Measurements from ENCODE around the gene UNG. TPM values are rescaled to one million over a fixed set of nuclear protein-coding genes. Genes with fewer than 3 reads are reported as not detected.
"Not testable (repeated sequence)": the region's sequence is repeated elsewhere in the genome, so short reads cannot be mapped to it uniquely, and the experiment has no call there.

The UNG gene
- total RNA-seq, 1 donor from 2014 or later = 18.1 TPM

DNA sequence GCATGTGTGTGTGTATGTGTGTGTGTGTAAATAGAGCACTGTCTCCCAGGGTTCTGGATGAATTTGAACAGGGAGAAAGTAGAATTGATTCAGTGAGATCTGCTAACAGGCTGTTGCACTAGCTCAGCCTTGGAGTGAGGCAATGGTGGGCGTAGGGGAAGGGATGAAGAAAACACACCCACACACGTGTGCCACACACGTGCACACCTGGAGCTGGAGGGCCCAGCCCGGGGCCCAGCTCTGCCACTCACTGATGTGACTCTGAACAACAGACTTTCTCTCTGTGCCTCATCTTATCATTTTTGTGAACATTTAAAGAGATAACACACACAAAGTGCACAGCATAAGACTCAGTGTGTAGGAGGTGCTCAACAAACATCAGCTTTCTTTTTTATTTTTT, 23.2 kb downstream of the UNG start:
- DNase-seq (ENCODE audit: low spot score) = no peak

GRCh38 chr12:109121346-109121880, 24.0 kb downstream of the UNG start:
- DNase-seq (ENCODE audit: low spot score) = no peak

- DNase-seq (ENCODE audit: low spot score) = no peak
Observed at GRCh38 chr12:109124878-109125648, 27.7 kb downstream of the UNG start.

- DNase-seq (ENCODE audit: low spot score) = no peak
Observed at GRCh38 chr12:109125791-109126190, 28.4 kb downstream of the UNG start.

- DNase-seq (ENCODE audit: low spot score) = peak; percentile 51
Observed at GRCh38 chr12:109126784-109127183, 29.4 kb downstream of the UNG start.

DNA sequence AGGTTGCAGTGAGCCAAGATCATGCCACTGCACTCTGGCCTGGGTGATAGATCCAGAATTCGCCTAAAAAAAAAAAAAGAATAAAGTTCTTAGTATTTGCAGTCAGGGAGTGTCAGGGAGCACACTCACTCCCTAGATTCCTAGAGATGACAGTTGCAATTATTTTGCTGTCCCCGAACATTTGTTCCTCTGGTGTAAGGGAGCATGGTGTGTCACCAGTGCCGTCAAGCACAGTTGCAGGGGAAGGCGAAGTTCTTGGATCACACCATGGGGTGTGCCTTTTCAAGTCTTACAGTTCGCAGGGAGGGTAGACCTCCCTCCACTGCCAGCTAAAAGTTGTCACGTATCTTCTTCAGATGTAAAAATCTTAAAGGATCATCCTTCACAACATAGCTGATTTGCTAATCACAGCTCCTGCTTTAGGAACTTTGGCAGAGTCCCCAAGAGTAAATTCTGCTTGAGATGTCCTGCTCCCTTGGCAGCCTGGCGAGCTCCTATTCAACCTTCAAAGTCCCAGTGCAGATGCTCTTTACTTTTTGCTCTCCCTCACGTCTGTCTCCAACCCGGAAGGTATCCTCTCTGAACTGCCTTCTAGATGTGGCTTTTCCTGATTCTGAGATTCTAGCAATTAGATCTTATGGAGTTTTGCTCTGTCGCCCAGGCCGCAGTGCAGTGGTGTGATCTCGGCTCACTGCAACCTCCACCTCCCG, 30.3 kb downstream of the UNG start:
- DNase-seq (ENCODE audit: low spot score) = no peak

GRCh38 chr12:109130297-109131153, 33.1 kb downstream of the UNG start:
- DNase-seq (ENCODE audit: low spot score) = no peak

DNA sequence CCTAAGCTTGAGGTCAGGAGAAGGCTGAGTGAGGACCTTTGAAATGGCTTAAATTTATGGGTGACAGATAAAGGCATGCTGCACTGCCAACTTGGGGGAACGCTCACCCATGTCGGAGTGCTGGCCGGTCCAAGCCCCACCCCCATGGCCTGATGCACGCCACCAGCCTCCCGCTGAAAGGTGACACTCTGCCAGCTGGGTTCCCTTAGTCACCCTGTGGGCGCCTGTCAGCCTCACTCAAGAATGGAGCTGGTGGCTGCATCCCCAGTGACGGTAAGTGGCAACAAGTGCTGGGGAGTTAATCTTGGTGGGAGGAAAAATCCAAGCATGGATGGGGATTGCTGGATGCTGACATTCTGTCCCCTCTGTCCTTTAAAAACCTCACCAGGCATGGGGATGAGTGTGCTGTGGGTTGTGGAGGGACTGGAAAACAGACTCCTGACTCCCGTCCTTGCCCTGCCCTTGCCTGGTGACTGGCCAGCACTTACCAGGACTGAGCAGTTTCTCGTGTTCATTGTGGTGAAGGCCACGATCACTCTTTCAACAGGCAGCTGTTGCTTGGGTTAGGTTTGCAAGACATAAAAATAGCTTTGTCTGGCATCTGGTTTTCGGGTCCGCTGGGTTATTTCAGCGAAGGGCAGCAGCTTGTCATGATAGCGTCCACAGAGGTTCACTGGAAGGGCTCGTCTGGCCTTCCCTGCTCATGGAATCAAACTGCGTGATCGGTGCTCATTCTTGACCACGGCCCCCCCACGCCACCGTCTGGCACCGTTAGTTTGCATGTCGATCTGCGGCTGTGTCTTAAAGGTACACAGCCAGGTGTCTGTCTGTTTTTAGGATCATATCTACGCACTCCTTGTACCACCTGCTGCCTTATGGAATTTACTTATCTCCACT, 34.0 kb downstream of the UNG start:
- no peak for DNase-seq (ENCODE audit: low spot score)

GRCh38 chr12:109134186-109134917, 37.0 kb downstream of the UNG start:
- DNase-seq (ENCODE audit: low spot score) = no peak

GRCh38 chr12:109137055-109137454, 39.7 kb downstream of the UNG start:
- no peak for DNase-seq (ENCODE audit: low spot score)

DNA sequence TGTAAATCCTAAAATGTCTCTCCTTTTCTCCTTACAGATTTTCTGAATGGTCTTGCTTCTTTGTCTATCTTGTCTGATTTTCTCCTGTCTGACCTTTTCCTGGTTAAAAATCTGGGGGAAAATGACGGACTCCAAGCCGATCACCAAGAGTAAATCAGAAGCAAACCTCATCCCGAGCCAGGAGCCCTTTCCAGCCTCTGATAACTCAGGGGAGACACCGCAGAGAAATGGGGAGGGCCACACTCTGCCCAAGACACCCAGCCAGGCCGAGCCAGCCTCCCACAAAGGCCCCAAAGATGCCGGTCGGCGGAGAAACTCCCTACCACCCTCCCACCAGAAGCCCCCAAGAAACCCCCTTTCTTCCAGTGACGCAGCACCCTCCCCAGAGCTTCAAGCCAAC, 42.0 kb downstream of the UNG start:
- DNase-seq (ENCODE audit: low spot score) = no peak

DNA sequence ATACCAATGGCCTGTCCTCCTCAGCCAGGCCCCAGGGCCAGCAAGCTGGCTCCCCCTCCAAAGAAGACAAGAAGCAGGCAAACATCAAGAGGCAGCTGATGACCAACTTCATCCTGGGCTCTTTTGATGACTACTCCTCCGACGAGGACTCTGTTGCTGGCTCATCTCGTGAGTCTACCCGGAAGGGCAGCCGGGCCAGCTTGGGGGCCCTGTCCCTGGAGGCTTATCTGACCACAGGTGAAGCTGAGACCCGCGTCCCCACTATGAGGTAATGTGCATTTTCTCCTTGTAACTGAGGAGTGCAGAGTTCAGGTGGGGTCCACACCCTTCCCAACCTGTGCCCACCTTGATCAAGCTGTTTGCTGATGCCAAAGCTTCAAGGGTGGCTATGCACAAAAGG, 42.4 kb downstream of the UNG start:
- DNase-seq (ENCODE audit: low spot score) = no peak

DNA sequence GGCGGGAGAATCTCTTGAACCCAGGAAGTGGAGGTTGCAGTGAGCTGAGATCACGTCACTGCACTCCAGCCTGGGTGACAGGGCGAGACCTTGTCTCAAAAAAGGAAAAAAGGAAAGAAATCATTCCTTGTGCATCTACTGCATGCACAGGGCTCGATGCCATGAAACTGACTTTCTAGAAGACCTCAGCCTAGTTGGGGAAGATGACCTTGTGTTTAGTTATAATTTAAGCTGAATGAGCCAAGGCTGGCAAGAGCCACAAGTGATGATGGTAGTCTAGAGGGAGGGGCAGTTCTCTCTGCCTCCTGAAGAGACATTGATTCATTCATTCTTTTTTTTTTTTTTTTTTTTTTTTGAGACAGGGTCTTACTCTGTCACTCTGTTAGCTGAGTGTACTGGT, 43.2 kb downstream of the UNG start:
- no peak for DNase-seq (ENCODE audit: low spot score)

- DNase-seq (ENCODE audit: low spot score) = no peak
Observed at GRCh38 chr12:109144224-109144623, 46.8 kb downstream of the UNG start.

- DNase-seq (ENCODE audit: low spot score) = not testable (repeated sequence)
Observed at GRCh38 chr12:109147126-109147525, 49.7 kb downstream of the UNG start.

- peak; percentile 72 for DNase-seq (ENCODE audit: low spot score)
Observed at GRCh38 chr12:109147954-109148353, 50.6 kb downstream of the UNG start.

- no peak for DNase-seq (ENCODE audit: low spot score)
Observed at GRCh38 chr12:109150124-109150640, 52.8 kb downstream of the UNG start.

GRCh38 chr12:109151457-109151856, 54.1 kb downstream of the UNG start:
- no peak for DNase-seq (ENCODE audit: low spot score)

DNA sequence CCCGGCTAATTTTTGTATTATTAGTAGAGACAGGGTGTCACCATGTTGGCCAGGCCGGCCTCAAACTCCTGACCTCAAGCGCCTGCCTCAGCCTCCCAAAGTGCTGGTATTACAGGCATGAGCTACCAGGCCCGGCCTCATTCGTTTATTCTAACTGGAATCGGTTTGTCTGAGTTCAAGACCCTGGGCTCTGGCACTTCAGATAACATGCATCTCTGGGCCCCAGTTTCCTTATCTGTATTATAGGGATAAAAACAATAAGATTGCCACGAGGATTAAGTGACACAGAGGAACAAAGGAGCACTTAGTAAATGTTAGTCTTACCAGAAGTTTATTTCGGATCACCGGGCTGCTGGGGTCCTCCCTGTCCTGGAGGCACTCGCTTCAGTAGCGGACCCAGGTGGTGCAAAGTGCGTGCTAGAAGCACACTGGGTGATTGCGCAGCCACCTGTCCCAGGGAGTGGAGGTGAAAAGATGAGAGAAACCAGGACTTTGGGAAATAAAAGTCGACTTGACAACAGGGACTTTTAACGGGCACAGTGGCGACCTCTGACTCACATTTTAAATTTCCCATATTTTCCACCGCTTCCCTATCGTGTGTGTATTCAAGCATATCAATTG, 56.5 kb downstream of the UNG start:
- DNase-seq (ENCODE audit: low spot score) = no peak
